Kasumi-1 (cell line): ENCODE measurements around the gene TRIP10.
"Not testable (repeated sequence)": the region's sequence is repeated elsewhere in the genome, so short reads cannot be mapped to it uniquely, and the experiment has no call there.

Experiments
- DNase-seq, 2 experiments: peaks; one replicate each; lab custom pipeline; 2025; lab: John Stamatoyannopoulos, UW

TRIP10 gene

DNA sequence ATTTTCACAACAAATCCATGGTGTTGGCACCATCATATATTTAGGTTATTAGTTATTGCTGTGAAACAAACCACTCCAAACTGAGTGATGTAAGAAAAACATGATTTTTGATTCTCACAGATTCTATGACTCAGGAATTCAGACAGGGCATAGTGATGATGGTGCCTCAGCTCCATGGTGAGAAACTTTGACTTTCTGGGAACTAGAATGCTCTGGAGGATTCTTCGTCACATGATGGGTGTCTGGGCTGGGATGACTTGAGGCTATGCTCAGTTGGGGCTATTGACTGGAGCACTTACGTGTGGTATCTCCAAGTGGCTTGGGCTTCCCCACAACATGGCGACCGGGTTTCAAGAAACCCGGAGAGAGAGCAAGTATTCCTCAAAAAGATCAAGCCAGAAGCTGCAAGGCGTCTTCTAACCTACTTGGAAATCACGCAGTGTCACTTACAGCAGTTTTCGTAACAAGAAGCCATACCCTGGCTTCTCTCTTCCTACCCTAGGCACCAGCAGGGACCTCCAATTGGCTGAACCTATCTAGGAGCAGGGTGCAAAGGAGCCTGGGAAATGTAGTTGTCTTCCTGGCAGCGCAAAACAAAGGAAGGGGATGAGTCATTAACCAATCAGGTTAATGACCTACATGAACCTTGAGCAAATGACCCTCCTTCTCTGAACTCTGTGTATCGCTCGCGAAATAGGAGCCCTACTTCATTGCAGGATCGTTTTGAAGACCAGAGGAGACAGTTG, 55.4 kb downstream of the TRIP10 start:
- no peak for DNase-seq

DNA sequence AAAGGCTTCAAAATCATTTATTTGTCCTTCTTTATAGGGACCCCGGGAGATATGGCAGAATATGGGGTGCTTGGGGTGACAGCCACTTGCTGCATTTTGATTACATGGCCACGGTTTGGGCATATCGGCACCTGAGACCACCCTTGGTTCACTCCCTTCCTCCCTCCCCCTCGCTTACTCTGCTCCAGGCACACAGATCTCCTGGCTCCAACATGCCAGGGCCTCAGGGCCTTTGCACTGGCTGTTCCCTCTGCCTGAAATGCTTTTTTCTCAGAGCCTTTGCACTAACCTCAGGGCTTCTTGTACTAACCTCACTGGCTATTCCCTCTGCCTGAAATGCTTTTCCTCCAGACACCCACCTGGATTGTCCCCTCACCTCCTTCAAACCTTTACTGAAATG, 56.8 kb downstream of the TRIP10 start:
- DNase-seq, result no peak

DNA sequence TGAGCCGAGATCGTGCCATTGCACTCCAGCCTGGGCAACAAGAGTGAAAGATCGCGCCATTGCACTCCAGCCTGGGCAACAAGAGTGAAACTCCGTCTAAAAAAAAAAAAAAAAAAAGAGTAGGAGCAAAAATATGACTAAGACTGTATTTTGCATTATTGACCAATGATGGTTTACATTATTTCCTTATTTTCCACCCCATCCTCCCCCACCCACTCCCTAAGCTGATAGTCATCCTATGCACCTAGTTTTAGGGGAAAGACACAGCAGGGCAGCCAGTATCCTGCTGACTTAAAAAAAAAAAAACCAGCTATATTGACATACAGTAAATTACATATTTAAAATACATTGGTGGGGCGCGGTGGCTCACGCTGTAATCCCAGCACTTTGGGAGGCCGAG, 58.2 kb downstream of the TRIP10 start:
- no peak for DNase-seq

DNA sequence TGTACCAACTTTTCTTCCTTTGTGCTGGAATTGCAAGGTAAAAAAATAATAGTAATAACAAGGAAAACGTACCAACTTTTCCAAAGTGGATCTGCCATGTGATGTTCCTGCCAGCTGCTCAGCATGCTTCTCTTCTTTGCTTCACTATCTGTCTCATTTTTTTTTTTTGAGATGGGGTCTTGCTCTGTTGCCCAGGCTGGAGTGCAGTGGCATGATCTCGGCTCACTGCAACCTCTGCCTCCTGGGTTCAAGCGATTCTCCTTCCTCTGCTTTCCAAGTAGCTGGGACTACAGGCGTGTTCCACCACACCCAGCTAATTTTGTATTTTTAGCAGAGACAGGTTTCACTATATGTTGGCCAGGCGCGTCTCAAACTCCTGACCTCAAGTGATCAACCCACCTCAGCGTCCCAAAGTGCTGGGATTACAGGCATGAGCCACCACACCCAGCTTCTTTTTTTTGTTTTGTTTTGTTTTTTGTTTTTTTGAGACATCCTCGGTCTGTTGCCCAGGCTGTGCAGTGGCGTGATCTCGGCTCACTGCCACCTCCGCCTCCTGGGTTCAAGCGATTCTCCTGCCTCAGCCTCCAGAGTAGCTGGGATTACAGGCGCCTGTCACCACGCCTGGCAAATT, 60.8 kb downstream of the TRIP10 start:
- DNase-seq, result not testable (repeated sequence)

DNA sequence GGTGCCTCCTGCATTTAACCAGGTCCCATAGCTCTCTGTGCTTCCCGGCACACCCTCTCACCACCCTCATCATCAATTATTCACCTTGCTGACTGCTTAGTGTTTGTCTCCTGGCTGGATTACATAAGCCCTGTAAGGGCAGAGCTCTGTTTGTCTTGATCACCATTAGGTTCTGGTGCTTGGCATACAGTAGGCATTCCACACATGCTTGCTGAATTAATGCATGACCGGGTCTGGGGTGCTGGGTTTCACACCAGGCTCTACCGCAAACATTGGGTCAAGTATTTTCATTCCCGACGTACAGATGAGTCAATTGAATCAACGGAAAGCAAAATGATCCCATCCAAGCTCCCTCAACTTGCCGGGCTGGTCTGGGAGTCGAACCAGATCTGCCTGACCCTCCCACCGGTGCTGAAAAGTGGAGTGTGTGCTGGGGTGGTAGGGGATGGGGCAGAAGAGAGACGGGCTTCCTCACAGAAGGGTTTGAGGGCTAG, 61.6 kb downstream of the TRIP10 start:
- no peak for DNase-seq
